SK-N-SH (cell line): ENCODE measurements around the gene METTL9. TPM values are rescaled to one million over a fixed set of nuclear protein-coding genes. Genes with fewer than 3 reads are reported as not detected.
A peak's percentile ranks its signal among the peaks of the same experiment; 100 is the strongest.
"Not testable (repeated sequence)": the region's sequence is repeated elsewhere in the genome, so short reads cannot be mapped to it uniquely, and the experiment has no call there.

Experiments
- CTCF ChIA-PET: fragments of 300-600, 350-600 bp; formaldehyde crosslinking; extraction: SDS; loops from one replicate; lab custom pipeline; 2021; lab: Yijun Ruan, JAX
- POLR2A ChIA-PET: fragments of 350-600 bp; sonication (Branson Sonifier 250); formaldehyde crosslinking; extraction: SDS; loops from one replicate; lab custom pipeline; 2020; ENCODE audit warnings: antibody characterized with exemption, inconsistent platforms; lab: Yijun Ruan, JAX
- DNase-seq: peaks from one replicate; pipeline ENCODE4 v3.0.0; 2012
- H2AFZ ChIP-seq: fragments of 200-600 bp; sonication (generic); 2 replicates; pipeline ENCODE4 v1.8.1; 2016; ENCODE audit warnings: antibody characterized with exemption, mild to moderate bottlenecking, low read depth
- H3F3A ChIP-seq: fragments of 200-600 bp; sonication (generic); replicated peaks from 2 replicates; pipeline ENCODE3; 2016; ENCODE audit warnings: antibody characterized with exemption, mild to moderate bottlenecking; ENCODE audit not compliant: insufficient read depth
- H3K27ac ChIP-seq, 2 experiments: fragments of 200-500 bp in 1 of 2; fragments of 200-600 bp in 1 of 2; sonication (Bioruptor generic) in 1 of 2; sonication (generic), shearing (Covaris generic) in 1 of 2; 2 replicates each; pipeline versions ENCODE4 v1.5.1 to v1.6.1; 2014 to 2016; ENCODE audit warnings: low read depth in 2 of 2, inconsistent platforms in 1 of 2, low read length in 1 of 2, mild to moderate bottlenecking in 1 of 2, mixed read lengths in 1 of 2
- H3K27me3 ChIP-seq: fragments of 200-600 bp; sonication (generic), shearing (Covaris generic); 2 replicates; pipeline ENCODE4 v1.6.1; 2016; ENCODE audit warnings: mixed run types; ENCODE audit not compliant: insufficient read depth
- H3K36me3 ChIP-seq, 2 experiments: fragments of 200-500 bp in 1 of 2; fragments of 200-600 bp in 1 of 2; sonication (Bioruptor generic) in 1 of 2; sonication (generic) in 1 of 2; replicated peaks in 1 of 2; 2 replicates each; pipeline versions ENCODE3 to v1.5.1; 2014 to 2016; ENCODE audit warnings: low read length in 1 of 2, mild to moderate bottlenecking in 1 of 2; ENCODE audit not compliant: insufficient read depth in 2 of 2, control insufficient read depth in 1 of 2
- H3K4me1 ChIP-seq, 2 experiments: fragments of 200-500 bp in 1 of 2; fragments of 200-600 bp in 1 of 2; sonication (Bioruptor generic) in 1 of 2; sonication (generic), shearing (Covaris generic) in 1 of 2; 2 replicates each; pipeline versions ENCODE4 v1.5.1 to v1.6.1; 2014 to 2016; ENCODE audit warnings: low read depth in 1 of 2, low read length in 1 of 2, mixed run types in 1 of 2; ENCODE audit not compliant: insufficient read depth in 2 of 2, control insufficient read depth in 1 of 2
- H3K4me2 ChIP-seq: fragments of 200-600 bp; sonication (generic), shearing (Covaris generic); 2 replicates; pipeline ENCODE4 v1.6.1; 2017; ENCODE audit warnings: mixed run types
- H3K4me3 ChIP-seq, 2 experiments: fragments of 200-500 bp in 1 of 2; fragments of 200-600 bp in 1 of 2; sonication (Bioruptor generic) in 1 of 2; sonication (generic), shearing (Covaris generic) in 1 of 2; 2 replicates each; pipeline versions ENCODE4 v1.5.1 to v1.8.1; 2014 to 2016; ENCODE audit warnings: low read depth in 2 of 2, inconsistent platforms in 1 of 2, low read length in 1 of 2, mild to moderate bottlenecking in 1 of 2, mixed read lengths in 1 of 2, moderate library complexity in 1 of 2
- H3K79me2 ChIP-seq: fragments of 200-600 bp; sonication (generic); 2 replicates; pipeline ENCODE4 v1.8.1; 2017; ENCODE audit warnings: mild to moderate bottlenecking; ENCODE audit not compliant: insufficient read depth
- H3K9ac ChIP-seq: fragments of 200-600 bp; sonication (generic); 2 replicates; pipeline ENCODE4 v1.6.1; 2017; ENCODE audit warnings: mixed run types
- H3K9me2 ChIP-seq: fragments of 200-600 bp; sonication (generic); 2 replicates; pipeline ENCODE4 v1.6.1; 2017; ENCODE audit warnings: mixed run types
- H3K9me3 ChIP-seq: fragments of 200-600 bp; sonication (generic); 2 replicates; pipeline ENCODE4 v1.6.1; 2017; ENCODE audit warnings: mixed run types, mild to moderate bottlenecking, moderate library complexity
- H4K20me1 ChIP-seq: fragments of 200-600 bp; sonication (generic); 2 replicates; pipeline ENCODE4 v1.6.1; 2017; ENCODE audit warnings: mild to moderate bottlenecking, mixed run types; ENCODE audit not compliant: insufficient read depth
- CHD2 ChIP-seq: fragments of 150-350 bp; IDR thresholded peaks from 2 replicates; pipeline ENCODE4 v1.6.1; 2018; ENCODE audit warnings: low read length; ENCODE audit not compliant: partially characterized antibody
- EP300 ChIP-seq, 2 experiments: IDR thresholded peaks; 2 replicates each; pipeline versions ENCODE4 v1.4.0 to v1.6.1; 2012; ENCODE audit warnings: borderline replicate concordance in 1 of 2, low read depth in 1 of 2, low read length in 1 of 2
- GATA2 ChIP-seq: sonication (generic); formaldehyde crosslinking; IDR thresholded peaks from 2 replicates; pipeline ENCODE4 v1.5.0; 2020; ENCODE audit warnings: mild to moderate bottlenecking, missing genetic modification reagents
- MXI1 ChIP-seq: IDR thresholded peaks from 2 replicates; pipeline ENCODE4 v1.6.1; 2012; ENCODE audit warnings: mild to moderate bottlenecking, low read depth, low read length, improper control_type of control experiment
- SIN3A ChIP-seq: IDR thresholded peaks from 2 replicates; pipeline ENCODE4 v1.6.1; 2012; ENCODE audit warnings: low read depth, mild to moderate bottlenecking, low read length, moderate library complexity, borderline replicate concordance
- WGBS: methylation state at CpG from one replicate; pipeline ENCODE4 v1.1.6; 2017; ENCODE audit warnings: low lambda C conversion rate; 5-methylcytosine and 5-hydroxymethylcytosine counted together
- polyA plus RNA-seq, 3 experiments: library from polyadenylated mRNA; depleted of rRNA; stranded (reverse); fragments of >200 nt; gene quantifications; 2 replicates each; pipeline ENCODE4 v1.2.3, GENCODE V29; 2012

Gene METTL9
- polyA plus RNA-seq, 1 of the 3 experiments (the other 2 are of a cell fraction): 70.7 TPM

GRCh38 chr16:21554795-21555585, 44.4 kb upstream of the METTL9 start (continued):
- peak; percentile 50; the same call in 1 of the 2 replicates for TF ChIP-seq SIN3A
- peak; percentile 72; the same call in 1 of the 2 replicates for TF ChIP-seq MXI1
- TF ChIP-seq CHD2: no peak

DNA sequence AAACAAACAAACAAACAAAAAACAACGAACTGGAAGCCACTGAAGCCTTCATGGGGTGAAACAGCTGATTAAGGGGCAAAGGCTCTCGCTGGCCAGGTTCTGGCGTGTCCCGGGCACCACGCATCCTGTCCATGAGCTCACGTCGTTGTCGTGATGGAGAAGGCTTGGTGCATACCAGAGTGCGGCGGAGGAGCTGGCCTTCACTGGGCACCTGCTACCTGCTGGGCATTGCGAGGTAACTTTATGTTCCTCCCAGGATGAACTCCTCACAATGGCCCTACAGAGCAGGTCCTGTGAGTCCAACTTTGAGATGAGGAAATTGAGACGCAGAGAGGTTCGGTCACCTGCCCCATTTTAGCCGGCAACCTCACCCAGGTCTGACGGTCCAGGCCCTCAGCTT, 43.8 kb upstream of the METTL9 start:
- POLR2A ChIA-PET, H3K9me2 ChIP-seq, H3K27me3 ChIP-seq, H3K9ac ChIP-seq, H3K36me3 ChIP-seq, H4K20me1 ChIP-seq, H3K4me3 ChIP-seq, H3K9me3 ChIP-seq, H2AFZ ChIP-seq, H3K79me2 ChIP-seq, H3K4me2 ChIP-seq, DNase-seq, H3F3A ChIP-seq, H3K27ac ChIP-seq: not testable (repeated sequence)
- 90% methylated on average over 15 of the region's 15 CpGs for WGBS
- CTCF ChIA-PET: interaction anchor here (0.8 to 1.7 kb wide), 10 partner anchors 8 to 398 kb away, joined by 3 to 7 read pairs (median 4); no protein-coding TSS in a partner anchor
- H3K4me1 ChIP-seq: peaks cover 0 to 14% of the 10 kb centered on the region in 2 experiments; a peak in 1 of 4 replicates

DNA sequence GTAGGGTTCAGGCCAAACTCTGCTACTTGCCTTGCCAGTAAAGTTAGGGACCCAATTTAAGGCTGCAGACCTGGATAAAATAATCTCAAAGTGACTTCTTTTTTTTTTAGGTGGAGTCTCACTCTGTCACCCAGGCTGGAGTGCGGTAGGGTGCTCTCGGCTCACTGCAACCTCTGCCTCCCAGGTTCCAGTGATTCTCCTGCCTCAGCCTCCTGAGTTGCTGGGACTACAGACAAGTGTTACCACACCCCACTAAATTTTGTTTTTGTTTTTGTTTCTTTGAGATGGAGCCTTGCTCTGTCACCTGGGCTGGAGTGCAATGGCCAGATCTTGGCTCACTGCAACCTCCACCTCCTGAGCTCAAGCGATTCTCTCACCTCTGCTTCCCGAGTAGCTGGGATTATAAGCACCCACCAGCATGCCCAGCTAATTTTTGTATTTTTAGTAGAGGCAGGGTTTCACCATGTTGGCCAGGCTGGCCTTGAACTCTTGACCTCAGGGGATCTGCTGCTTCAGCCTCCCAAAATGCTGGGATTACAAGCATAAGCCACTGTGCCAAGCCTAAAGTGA, 43.3 kb upstream of the METTL9 start:
- H2AFZ ChIP-seq, DNase-seq, H4K20me1 ChIP-seq, H3K9me2 ChIP-seq, H3F3A ChIP-seq, H3K4me3 ChIP-seq, H3K9ac ChIP-seq, POLR2A ChIA-PET, H3K27ac ChIP-seq, H3K27me3 ChIP-seq, H3K79me2 ChIP-seq, H3K36me3 ChIP-seq, H3K9me3 ChIP-seq: not testable (repeated sequence)
- WGBS: 90% methylated on average over 4 of the region's 4 CpGs
- CTCF ChIA-PET: interaction anchor here (0.6 to 1.7 kb wide), 10 partner anchors 9 to 1505 kb away, joined by 3 to 7 read pairs (median 4); no protein-coding TSS in a partner anchor
- Histone ChIP-seq H3K4me1 (peaks cover 0 to 14% of the 10 kb centered on the region in 2 experiments; a peak in 1 of 4 replicates), H3K4me2 (0 out of 2 replicates have a peak overlapping the region, but pooled peaks have one; percentile 17)

GRCh38 chr16:21556651-21557241, 42.6 kb upstream of the METTL9 start:
- not testable (repeated sequence) for H3K27ac ChIP-seq, H3K9me2 ChIP-seq, H3K27me3 ChIP-seq
- H3K4me1 ChIP-seq: peaks cover 0 to 14% of the 10 kb centered on the region in 2 experiments; a peak in 1 of 4 replicates
- TF ChIP-seq EP300 (IDR thresholded peaks at IDR 0.05; ENCODE audit: borderline replicate concordance in 1 of 2, low read depth in 1 of 2, low read length in 1 of 2) (peak in 1 of 2 experiments; percentile 50; a peak in 1 of 4 replicates), GATA2 (peak; percentile 24; the same call in 1 of the 2 replicates), MXI1 (peak; percentile 60; the same call in 1 of the 2 replicates)
- TF ChIP-seq, all 33 proteins: peak for 3; not testable (repeated sequence) for 30
- CTCF ChIA-PET: interaction anchor here (0.6 to 1.7 kb wide), 6 partner anchors 12 to 1504 kb away, joined by 3 to 7 read pairs (median 4); no protein-coding TSS in a partner anchor
- H3K9me3 ChIP-seq, H3K4me3 ChIP-seq, H4K20me1 ChIP-seq, POLR2A ChIA-PET, H3K36me3 ChIP-seq, H3F3A ChIP-seq, H3K79me2 ChIP-seq, H3K9ac ChIP-seq: not testable (repeated sequence)
- DNase-seq: peak; percentile 79
- 0 out of 2 replicates have a peak overlapping the region, but pooled peaks have one; percentile 17 for H3K4me2 ChIP-seq
- 0 out of 2 replicates have a peak overlapping the region, but pooled peaks have one; percentile 38 for H2AFZ ChIP-seq
- WGBS: 24% methylated on average over 20 of the region's 25 CpGs
